DND-41 (cell line): ENCODE measurements around the gene HBG2.
"Not testable (repeated sequence)": the region's sequence is repeated elsewhere in the genome, so short reads cannot be mapped to it uniquely, and the experiment has no call there.

Experiments
- ATAC-seq: fragments of 200-7000 bp; cut with Tn5 transposase; 3 replicates; pipeline ENCODE4 v1.9.1; 2021; ENCODE audit warnings: low read depth; ENCODE audit not compliant: insufficient read depth
- DNase-seq: peaks from one replicate; pipeline ENCODE4 v3.0.0-alpha.2; 2020
- H2AFZ ChIP-seq: 2 replicates; pipeline ENCODE4 v1.6.0; 2012; ENCODE audit warnings: low read depth, low read length
- H3K27ac ChIP-seq: 2 replicates; pipeline ENCODE4 v1.5.1; 2012; ENCODE audit warnings: low read length, inconsistent platforms
- H3K27me3 ChIP-seq: fragments of 200-600 bp; sonication (generic); 2 replicates; pipeline ENCODE4 v1.6.0; 2012; ENCODE audit warnings: low read length, mild to moderate bottlenecking, inconsistent platforms; ENCODE audit not compliant: insufficient read depth, poor library complexity
- H3K36me3 ChIP-seq: 2 replicates; pipeline ENCODE4 v1.5.1; 2012; ENCODE audit warnings: low read length, inconsistent platforms; ENCODE audit not compliant: insufficient read depth
- H3K4me1 ChIP-seq: 2 replicates; pipeline ENCODE4 v1.5.1; 2012; ENCODE audit warnings: mild to moderate bottlenecking, low read length; ENCODE audit not compliant: insufficient read depth
- H3K4me2 ChIP-seq: 2 replicates; pipeline ENCODE4 v1.6.0; 2012; ENCODE audit warnings: mild to moderate bottlenecking, moderate library complexity, low read length, inconsistent platforms; ENCODE audit not compliant: insufficient read depth
- H3K4me3 ChIP-seq, 2 experiments: fragments of 200-600 bp in 1 of 2; shearing (Covaris generic) in 1 of 2; 2 replicates each; pipeline ENCODE4 v1.5.1; 2012 to 2016; ENCODE audit warnings: inconsistent platforms in 2 of 2, low read length in 2 of 2, mild to moderate bottlenecking in 2 of 2, low read depth in 1 of 2, moderate library complexity in 1 of 2
- H3K79me2 ChIP-seq: 2 replicates; pipeline ENCODE4 v1.6.0; 2012; ENCODE audit warnings: low read length, inconsistent platforms; ENCODE audit not compliant: insufficient read depth
- H3K9ac ChIP-seq: 2 replicates; pipeline ENCODE4 v1.6.0; 2012; ENCODE audit warnings: low read depth, mild to moderate bottlenecking, inconsistent platforms, low read length, moderate library complexity
- H3K9me3 ChIP-seq: 2 replicates; pipeline ENCODE4 v1.5.1; 2012; ENCODE audit warnings: low read length, moderate library complexity, mild to moderate bottlenecking, inconsistent platforms; ENCODE audit not compliant: insufficient read depth, severe bottlenecking
- H4K20me1 ChIP-seq: 2 replicates; pipeline ENCODE4 v1.6.0; 2012; ENCODE audit warnings: low read length; ENCODE audit not compliant: insufficient read depth
- CTCF ChIP-seq: IDR thresholded peaks from 2 replicates; pipeline ENCODE4 v1.5.1; 2012; ENCODE audit warnings: borderline replicate concordance, low read length, moderate library complexity, mild to moderate bottlenecking; ENCODE audit not compliant: poor library complexity, severe bottlenecking; ENCODE audit errors: extremely low read depth
- EZH2 ChIP-seq: IDR thresholded peaks from 3 replicates; pipeline ENCODE4 v1.6.1; 2012; ENCODE audit warnings: borderline replicate concordance, low read depth, mild to moderate bottlenecking, moderate library complexity, low read length, inconsistent platforms; ENCODE audit not compliant: severe bottlenecking

The HBG2 gene

GRCh38 chr11:5300251-5300650, 45.7 kb upstream of the HBG2 start:
- no peaks in the 10 kb centered on the region for H3K9me3 ChIP-seq
- H3K4me1 ChIP-seq, result no peaks in the 10 kb centered on the region
- no peak overlapping the region for H3K4me3 ChIP-seq
- no peak for TF ChIP-seq EZH2
- no peak for TF ChIP-seq CTCF
- no peak overlapping the region for H3K27ac ChIP-seq
- H2AFZ ChIP-seq, result no peak overlapping the region
- DNase-seq, result no peak
- no peak for ATAC-seq
- H3K36me3 ChIP-seq, result no peaks in the 10 kb centered on the region
- H3K4me2 ChIP-seq, result no peak overlapping the region
- H3K79me2 ChIP-seq, result no peaks in the 10 kb centered on the region
- H3K27me3 ChIP-seq, result peaks cover 6% of the 10 kb centered on the region
- H4K20me1 ChIP-seq, result no peaks in the 10 kb centered on the region
- no peak overlapping the region for H3K9ac ChIP-seq

GRCh38 chr11:5298451-5298850, 43.9 kb upstream of the HBG2 start:
- Histone ChIP-seq H3K4me2 (no peak overlapping the region), H3K36me3 (no peaks in the 10 kb centered on the region), H2AFZ (no peak overlapping the region), H3K4me3 (no peak overlapping the region), H4K20me1 (no peaks in the 10 kb centered on the region), H3K27me3 (peaks cover 6% of the 10 kb centered on the region), H3K4me1 (no peaks in the 10 kb centered on the region), H3K9ac (no peak overlapping the region), H3K27ac (no peak overlapping the region), H3K79me2 (no peaks in the 10 kb centered on the region), H3K9me3 (no peaks in the 10 kb centered on the region)
- TF ChIP-seq EZH2, result no peak
- TF ChIP-seq CTCF, result no peak
- DNase-seq, result no peak
- ATAC-seq, result no peak

GRCh38 chr11:5297721-5298323, 43.2 kb upstream of the HBG2 start:
- Histone ChIP-seq H3K27ac (no peak overlapping the region), H2AFZ (no peak overlapping the region), H3K27me3 (peaks cover 6% of the 10 kb centered on the region), H3K9ac (no peak overlapping the region), H3K4me1 (no peaks in the 10 kb centered on the region), H3K4me3 (no peak overlapping the region), H3K36me3 (no peaks in the 10 kb centered on the region), H3K79me2 (no peaks in the 10 kb centered on the region), H4K20me1 (no peaks in the 10 kb centered on the region), H3K4me2 (no peak overlapping the region), H3K9me3 (no peaks in the 10 kb centered on the region)
- no peak for TF ChIP-seq EZH2
- TF ChIP-seq CTCF, result no peak
- ATAC-seq, result no peak
- no peak for DNase-seq

- H3K36me3 ChIP-seq, DNase-seq, H3K9ac ChIP-seq, H3K4me2 ChIP-seq, H3K4me1 ChIP-seq, ATAC-seq, H3K27ac ChIP-seq, H4K20me1 ChIP-seq, H3K4me3 ChIP-seq, H3K27me3 ChIP-seq, H2AFZ ChIP-seq, H3K9me3 ChIP-seq, H3K79me2 ChIP-seq: not testable (repeated sequence)
These were observed 39.9 kb upstream of the HBG2 start for GRCh38 chr11:5294342-5294995.
